ENCODE data around the gene LURAP1L.

- TF ChIP-seq CTCF (IDR thresholded peaks at IDR 0.05; ENCODE audit: insufficient read depth, low read depth, low read length): no peak
- no peak for TF ChIP-seq EZH2 (IDR thresholded peaks at IDR 0.05; ENCODE audit: insufficient read depth, low read length)
Observed at GRCh38 chr9:12811935-12812334, 37.1 kb downstream of the LURAP1L start.
